ENCODE results near the gene CTF1. TPM values are rescaled to one million over a fixed set of nuclear protein-coding genes. Genes with fewer than 3 reads are reported as not detected.

The CTF1 gene
- total RNA-seq, 1 donor from 2014 or later, result 0.40 TPM

Other genes starting within 250 kb of the CTF1 start
- 4.1 and 4.4 TPM in 2 replicates for gene PRR14, start 245.7 kb upstream of the CTF1 start, total RNA-seq
- 7.8 and 13.3 TPM in 2 replicates for gene FBRS, start 238.2 kb upstream of the CTF1 start, total RNA-seq
- gene SRCAP, start 197.4 kb upstream of the CTF1 start, total RNA-seq, result 16.6 and 24.8 TPM in 2 replicates
- gene PHKG2, start 148.2 kb upstream of the CTF1 start, total RNA-seq, result 8.9 and 10.7 TPM in 2 replicates
- gene CFAP119, start 134.6 kb upstream of the CTF1 start, total RNA-seq, result 0.40 and 0.87 TPM in 2 replicates
- gene RNF40, start 134.3 kb upstream of the CTF1 start, total RNA-seq, result 32.7 and 42.5 TPM in 2 replicates
- 3.9 and 5.2 TPM in 2 replicates for gene ZNF629, start 109.4 kb upstream of the CTF1 start, total RNA-seq
- 39.7 and 72.0 TPM in 2 replicates for gene BCL7C, start 2.5 kb upstream of the CTF1 start, total RNA-seq
- gene FBXL19, start 27.0 kb downstream of the CTF1 start, total RNA-seq, result 14.3 and 15.7 TPM in 2 replicates
- 22.9 and 24.8 TPM in 2 replicates for gene ORAI3, start 52.5 kb downstream of the CTF1 start, total RNA-seq
- 1.7 and 2.2 TPM in 2 replicates for gene SETD1A, start 61.1 kb downstream of the CTF1 start, total RNA-seq
- gene HSD3B7, start 88.6 kb downstream of the CTF1 start, total RNA-seq, result 13.3 and 26.0 TPM in 2 replicates
- gene STX1B, start 114.0 kb downstream of the CTF1 start, total RNA-seq, result under 0.01 and 0.40 TPM in 2 replicates
- gene STX4, start 136.9 kb downstream of the CTF1 start, total RNA-seq, result 17.7 and 27.0 TPM in 2 replicates
- gene ZNF668, start 177.6 kb downstream of the CTF1 start, total RNA-seq, result 5.0 and 6.0 TPM in 2 replicates
- 7.0 and 12.7 TPM in 2 replicates for gene ZNF646, start 177.8 kb downstream of the CTF1 start, total RNA-seq
- 0.40 and 0.44 TPM in 2 replicates for gene PRSS53, start 192.3 kb downstream of the CTF1 start, total RNA-seq
- gene VKORC1, start 198.2 kb downstream of the CTF1 start, total RNA-seq, result 54.7 and 71.8 TPM in 2 replicates
- gene BCKDK, start 211.8 kb downstream of the CTF1 start, total RNA-seq, result 10.0 and 12.3 TPM in 2 replicates
- 24.2 and 35.3 TPM in 2 replicates for gene KAT8, start 221.1 kb downstream of the CTF1 start, total RNA-seq
- gene PRSS8, start 239.1 kb downstream of the CTF1 start, total RNA-seq, result not detected in 2 replicates

Data from lung microvascular endothelial cell (primary cell).